ENCODE measurements around the gene BTRC.
"Not testable (repeated sequence)": the region's sequence is repeated elsewhere in the genome, so short reads cannot be mapped to it uniquely, and the experiment has no call there.

BTRC gene

DNA sequence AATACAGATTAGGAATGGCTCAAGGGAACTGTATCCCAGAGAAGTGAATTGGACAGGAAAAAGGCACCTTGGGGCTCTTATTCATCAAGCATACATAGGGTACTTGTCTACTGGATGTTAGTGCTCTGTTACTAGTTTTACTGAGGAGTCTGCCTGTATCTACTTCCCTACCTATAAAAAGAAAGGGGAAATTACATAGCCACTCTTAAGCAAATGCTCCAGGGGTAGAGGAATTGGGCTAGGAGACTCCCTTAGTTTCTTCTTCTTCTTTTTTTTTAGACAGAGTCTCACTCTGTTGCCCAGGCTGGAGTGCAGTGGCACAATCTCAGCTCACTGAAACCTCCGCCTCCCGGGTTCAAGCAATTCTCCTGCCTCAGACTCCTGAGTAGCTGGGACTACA, 239.4 kb downstream of the BTRC start:
- DNase-seq, result not testable (repeated sequence)

- DNase-seq, result no peak
Measured at GRCh38 chr10:101595591-101596433, 241.8 kb downstream of the BTRC start.

GRCh38 chr10:101597091-101597900, 243.3 kb downstream of the BTRC start:
- DNase-seq, result peak; percentile 87

DNA sequence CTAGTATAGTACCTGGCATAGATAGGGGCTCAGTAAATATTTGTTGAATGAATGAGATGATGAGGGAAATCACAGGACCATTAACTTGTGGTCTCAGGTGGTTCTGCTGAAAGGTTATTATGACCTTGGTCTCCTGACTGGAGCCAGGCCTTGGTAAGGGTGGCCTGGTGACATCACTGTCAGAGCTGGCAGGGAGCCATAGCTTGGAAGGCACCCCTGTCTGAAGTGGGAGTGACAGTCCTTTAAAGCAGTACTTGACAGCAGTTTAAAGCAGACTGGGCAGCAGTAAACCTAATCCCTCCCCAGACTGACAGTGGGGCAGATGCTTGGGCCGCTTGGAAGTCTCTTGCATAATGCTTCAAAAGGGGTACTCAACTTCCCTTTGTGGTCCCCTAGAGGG, 247.6 kb downstream of the BTRC start:
- DNase-seq, result peak; percentile 73

DNA sequence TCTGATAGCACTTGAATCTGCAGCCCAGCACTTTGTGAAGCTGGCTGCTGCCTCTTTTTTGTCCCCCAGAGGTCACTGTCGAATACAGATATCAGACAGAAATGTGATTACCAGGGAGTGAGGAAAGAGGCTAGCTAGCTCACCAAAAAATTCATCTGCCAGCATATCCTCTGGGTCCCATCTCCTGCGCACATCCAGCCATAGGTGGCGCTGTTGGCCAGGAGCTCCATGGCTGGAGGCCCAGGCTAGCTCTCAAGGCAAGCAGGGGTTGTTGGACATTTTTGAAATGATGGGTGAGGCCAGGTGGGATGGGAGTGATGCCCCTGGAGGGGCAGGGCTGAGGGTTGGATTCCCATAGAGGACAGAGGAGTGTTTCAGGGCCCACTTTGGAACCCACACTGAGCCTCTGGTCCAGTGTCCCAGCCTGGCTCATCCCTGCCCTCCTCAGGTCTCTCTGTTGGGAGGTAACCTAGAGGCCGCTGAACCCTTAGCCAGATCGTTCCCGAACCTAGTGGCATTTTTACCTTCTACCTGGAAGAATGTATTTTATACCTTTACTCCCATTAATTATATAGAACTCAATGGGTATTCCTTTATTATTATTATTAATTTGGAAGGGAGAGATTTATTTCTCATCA, 248.9 kb downstream of the BTRC start:
- DNase-seq, result peak; percentile 93

Data from NCI-H82 (cell line).